NCI-H2227 (cell line): ENCODE measurements around the gene NUTF2.
"Not testable (repeated sequence)": the region's sequence is repeated elsewhere in the genome, so short reads cannot be mapped to it uniquely, and the experiment has no call there.

Experiments used
- DNase-seq: peaks from one replicate; lab custom pipeline; 2025; ENCODE audit not compliant: unreplicated experiment; lab: John Stamatoyannopoulos, UW

NUTF2 gene

GRCh38 chr16:67837190-67837589 lies 9.5 kb upstream of the NUTF2 start:
- not testable (repeated sequence) for DNase-seq

DNA sequence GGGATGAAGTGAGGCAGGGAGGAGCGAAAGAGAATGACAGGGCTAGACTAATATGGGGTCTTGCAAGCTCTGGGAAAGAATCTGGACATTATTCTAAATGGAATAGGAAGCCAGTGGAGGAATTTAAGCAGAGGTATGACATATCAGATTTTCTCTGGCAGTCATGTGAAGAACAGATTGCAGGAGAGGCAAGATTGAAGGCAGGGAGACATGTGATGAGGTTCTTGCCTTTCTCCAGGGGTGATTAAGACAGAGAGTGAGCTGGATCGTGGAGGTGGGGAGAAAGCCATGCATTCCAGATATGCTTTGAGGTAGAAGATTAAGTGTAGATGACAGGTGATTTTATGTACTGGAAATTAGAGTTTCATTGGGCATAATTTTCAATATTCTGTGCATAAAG lies 8.9 kb upstream of the NUTF2 start:
- no peak for DNase-seq

DNA sequence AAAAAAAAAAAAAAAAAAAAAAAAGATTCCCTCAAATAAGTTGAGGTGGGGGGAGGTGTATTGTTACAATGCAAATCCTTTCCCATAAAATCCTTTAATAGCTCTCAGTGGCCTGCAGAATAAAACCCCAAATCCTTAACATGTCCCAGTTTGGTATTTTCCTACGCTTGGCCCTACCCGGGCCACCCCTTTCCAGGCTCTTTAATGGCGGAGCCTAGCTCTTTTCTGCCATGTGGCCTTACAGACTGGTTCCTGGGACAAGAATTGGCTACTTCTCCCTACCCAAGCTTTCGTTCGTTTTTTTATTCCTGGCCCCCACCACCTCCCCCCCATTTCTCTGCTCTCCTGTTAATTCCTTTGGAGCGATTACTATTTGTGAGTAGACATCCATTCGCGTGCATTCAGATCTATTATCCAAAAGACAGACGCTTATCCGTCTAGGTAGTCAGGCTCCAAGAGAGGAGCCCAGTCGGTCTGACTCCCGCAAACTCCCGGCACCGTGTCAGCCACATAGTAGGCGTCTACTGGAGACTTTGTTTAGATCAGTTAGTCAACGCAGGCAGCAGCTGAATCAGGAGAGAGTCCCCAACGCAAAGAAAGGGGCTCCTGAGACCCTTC lies 5.4 kb upstream of the NUTF2 start:
- no peak for DNase-seq

GRCh38 chr16:67841816-67842508 lies 4.8 kb upstream of the NUTF2 start, which contains the start of gene THAP11:
THAP11 (plus strand) TSS chr16:67842320; CDS start chr16:67842555, 235 bp downstream.
- DNase-seq: peak; percentile 95

DNA sequence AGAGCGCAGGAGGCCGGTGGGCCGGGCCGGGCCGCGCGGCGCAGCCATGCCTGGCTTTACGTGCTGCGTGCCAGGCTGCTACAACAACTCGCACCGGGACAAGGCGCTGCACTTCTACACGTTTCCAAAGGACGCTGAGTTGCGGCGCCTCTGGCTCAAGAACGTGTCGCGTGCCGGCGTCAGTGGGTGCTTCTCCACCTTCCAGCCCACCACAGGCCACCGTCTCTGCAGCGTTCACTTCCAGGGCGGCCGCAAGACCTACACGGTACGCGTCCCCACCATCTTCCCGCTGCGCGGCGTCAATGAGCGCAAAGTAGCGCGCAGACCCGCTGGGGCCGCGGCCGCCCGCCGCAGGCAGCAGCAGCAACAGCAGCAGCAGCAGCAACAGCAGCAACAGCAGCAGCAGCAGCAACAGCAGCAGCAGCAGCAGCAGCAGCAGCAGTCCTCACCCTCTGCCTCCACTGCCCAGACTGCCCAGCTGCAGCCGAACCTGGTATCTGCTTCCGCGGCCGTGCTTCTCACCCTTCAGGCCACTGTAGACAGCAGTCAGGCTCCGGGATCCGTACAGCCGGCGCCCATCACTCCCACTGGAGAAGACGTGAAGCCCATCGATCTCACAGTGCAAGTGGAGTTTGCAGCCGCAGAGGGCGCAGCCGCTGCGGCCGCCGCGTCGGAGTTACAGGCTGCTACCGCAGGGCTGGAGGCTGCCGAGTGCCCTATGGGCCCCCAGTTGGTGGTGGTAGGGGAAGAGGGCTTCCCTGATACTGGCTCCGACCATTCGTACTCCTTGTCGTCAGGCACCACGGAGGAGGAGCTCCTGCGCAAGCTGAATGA lies 4.0 kb upstream of the NUTF2 start:
- DNase-seq: peak; percentile 69

GRCh38 chr16:67843343-67843765 lies 3.4 kb upstream of the NUTF2 start:
- no peak for DNase-seq

- peak; percentile 21 for DNase-seq
Measured at GRCh38 chr16:67844497-67844896, 2.2 kb upstream of the NUTF2 start.

DNA sequence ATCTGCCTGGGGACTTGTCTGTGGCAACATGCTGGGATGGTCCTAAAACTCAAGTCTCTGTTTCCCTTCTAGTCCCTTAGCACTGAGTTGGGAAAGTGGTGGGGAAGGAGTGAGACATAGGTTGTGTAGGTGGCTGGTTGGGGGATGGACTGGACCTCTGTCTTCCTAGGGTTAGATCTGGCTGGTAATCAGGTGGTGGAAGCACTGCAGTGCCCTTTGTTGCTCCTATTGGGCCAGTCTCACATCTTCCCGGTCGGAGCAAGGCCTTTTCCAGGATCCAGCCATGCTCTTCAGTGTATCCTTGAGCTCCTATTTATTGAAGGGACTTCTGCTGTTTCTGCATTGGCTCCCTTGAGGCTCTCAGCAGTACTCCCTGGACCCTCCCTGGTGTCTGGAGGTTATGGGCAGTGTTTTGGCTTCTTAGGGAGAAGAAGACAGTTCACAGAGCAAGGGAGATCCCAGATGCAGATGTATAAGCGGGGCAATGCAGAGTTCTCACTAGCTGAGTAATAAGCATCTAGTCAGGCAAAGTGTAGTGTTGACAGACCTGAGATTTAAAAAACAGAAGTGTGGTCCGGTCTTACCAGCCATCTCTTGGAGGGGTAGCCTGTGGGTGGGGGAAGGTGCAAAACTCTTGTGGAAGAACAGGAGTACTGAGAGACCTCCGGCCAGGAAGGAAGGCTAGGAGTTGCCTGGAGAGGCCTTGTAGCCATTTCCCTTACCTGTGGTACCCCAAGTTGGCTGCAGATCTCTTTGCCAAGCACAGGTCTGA lies 1.3 kb upstream of the NUTF2 start:
- no peak for DNase-seq

DNA sequence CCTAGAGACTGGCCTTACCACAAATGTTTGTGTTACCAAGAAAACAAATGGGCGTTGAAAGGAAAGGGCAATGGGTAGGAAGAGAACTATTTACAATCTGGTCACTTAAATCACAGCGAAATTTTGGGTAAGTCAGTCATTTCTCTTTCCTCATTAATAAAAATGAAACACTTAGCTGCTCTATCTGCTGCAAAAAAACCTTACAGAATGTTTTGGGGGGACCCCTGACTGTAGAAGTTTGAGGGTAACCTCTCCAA lies 742 bp upstream of the NUTF2 start:
- no peak for DNase-seq

GRCh38 chr16:67847064-67847861 lies 530 bp downstream of the NUTF2 start, which contains the start of gene CENPT:
CENPT (minus strand) TSS chr16:67847693; CDS start chr16:67833859, 13,834 bp downstream.
- DNase-seq: peak; percentile 80

GRCh38 chr16:67848118-67848517 lies 1.4 kb downstream of the NUTF2 start:
- DNase-seq: no peak

DNA sequence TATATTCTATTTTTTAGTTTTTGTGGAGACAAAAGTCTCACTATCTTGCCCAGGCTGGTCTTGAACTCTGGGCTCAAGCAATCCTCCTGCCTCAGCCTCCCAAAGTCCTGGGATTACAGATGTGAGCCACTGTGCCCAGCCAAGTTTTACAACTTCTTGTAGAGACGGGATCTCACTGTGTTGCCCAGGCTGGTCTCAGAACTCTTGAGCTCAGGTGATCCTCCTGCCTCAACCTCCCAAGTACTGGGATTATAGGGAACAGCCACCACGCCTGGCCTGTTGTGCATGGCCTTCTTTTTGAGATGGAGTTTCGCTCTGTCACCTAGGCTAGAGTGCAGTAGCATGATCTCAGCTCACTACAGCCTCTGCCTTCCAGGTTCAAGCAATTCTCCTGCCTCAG lies 6.9 kb downstream of the NUTF2 start:
- no peak for DNase-seq

GRCh38 chr16:67855789-67856188 lies 9.1 kb downstream of the NUTF2 start:
- DNase-seq: no peak

GRCh38 chr16:67856927-67857546 lies 10.3 kb downstream of the NUTF2 start:
- DNase-seq: no peak

DNA sequence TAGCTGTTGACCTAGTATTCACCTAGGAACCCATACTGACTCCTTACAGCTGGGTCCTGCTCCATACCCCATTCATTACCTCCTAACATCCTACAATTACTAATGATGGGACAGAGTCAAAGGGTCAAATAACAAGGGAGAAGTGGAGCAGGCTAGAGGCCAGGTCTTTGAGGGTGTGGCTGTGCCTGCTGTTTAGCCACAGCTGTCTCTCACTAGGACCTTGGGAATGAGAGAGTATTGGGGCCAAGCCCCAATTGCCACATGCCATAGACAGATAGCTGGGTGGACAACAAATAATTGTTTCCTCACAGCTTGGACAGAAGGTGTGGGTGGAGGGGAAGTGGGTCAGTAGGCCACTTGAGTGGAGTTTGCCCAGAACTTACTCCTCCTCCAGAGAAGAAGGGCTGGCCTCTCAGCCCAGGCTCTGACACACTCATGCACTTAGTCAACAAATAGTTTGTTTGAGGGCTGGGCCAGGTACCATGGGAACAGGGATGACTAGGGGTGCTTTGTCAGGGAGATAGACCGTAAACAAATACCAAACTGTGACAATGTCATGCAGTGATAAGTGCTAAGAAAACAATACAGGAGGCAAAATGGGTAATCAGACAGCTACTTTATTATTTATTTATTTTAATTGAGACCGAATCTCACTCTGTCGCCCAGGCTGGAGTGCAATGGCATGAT lies 11.0 kb downstream of the NUTF2 start:
- DNase-seq: no peak

GRCh38 chr16:67858500-67858899 lies 11.8 kb downstream of the NUTF2 start:
- DNase-seq: no peak

GRCh38 chr16:67860589-67861398 lies 14.1 kb downstream of the NUTF2 start:
- no peak for DNase-seq

DNA sequence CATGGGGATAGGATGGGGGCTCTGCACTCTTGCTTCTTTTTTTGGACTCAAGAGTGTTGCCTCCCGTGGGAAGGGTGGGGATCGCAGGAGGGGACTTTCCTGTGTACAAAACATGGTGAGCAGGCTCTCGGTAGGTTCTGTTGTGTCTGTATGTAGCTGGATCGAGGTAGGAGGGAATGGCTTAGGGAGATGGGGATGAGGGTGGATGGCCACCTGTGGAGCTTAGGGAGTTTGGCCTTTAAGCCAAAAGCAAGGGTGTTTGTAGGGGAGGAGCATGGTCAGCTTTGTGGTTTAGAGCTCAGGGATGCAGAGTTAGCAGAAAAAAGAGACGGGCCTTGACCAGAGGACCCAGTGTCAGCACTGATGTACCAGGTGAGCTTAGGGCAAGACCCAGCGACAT lies 15.1 kb downstream of the NUTF2 start:
- DNase-seq: no peak
